ENCODE data around the gene PACSIN1.
"Not testable (repeated sequence)": the region's sequence is repeated elsewhere in the genome, so short reads cannot be mapped to it uniquely, and the experiment has no call there.

PACSIN1 gene

DNA sequence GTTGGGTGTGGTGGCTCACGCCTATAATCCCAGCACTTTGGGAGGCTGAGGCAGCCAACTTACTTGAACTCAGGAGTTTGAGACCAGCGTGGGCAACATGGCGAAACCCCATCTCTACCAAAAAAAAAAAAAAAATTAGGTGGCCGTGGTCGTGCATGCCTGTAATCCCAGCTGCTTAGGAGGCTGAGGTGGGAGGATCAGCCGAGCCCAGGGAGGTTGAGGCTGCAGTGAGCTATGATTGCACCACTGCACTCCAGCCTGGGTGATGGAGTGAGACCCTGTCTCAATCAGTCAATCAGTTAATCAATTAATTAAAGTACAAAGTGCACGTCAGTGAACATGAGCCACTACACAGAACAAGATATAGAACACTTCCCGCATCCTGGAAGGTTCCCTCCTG, 21.0 kb downstream of the PACSIN1 start:
- not testable (repeated sequence) for DNase-seq

DNA sequence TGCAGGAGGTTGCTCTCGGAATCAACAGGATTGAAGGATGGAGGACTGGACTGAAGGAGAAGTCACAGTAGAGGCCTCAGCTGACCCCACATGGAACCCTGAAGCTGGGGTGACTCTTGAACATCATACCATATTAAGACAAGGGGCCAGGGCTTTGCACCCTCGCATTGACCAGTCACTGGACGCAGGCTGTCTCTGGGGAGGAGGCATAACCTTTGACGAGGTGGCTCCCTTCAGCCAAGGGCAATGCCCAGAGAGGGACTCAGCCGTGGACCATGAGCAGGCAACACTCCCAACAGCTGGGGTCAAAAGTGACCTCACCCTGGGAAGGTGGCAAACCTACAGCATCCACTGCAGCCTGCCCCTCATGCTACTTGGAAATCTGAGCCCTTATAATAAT, 21.7 kb downstream of the PACSIN1 start:
- DNase-seq, result no peak

DNA sequence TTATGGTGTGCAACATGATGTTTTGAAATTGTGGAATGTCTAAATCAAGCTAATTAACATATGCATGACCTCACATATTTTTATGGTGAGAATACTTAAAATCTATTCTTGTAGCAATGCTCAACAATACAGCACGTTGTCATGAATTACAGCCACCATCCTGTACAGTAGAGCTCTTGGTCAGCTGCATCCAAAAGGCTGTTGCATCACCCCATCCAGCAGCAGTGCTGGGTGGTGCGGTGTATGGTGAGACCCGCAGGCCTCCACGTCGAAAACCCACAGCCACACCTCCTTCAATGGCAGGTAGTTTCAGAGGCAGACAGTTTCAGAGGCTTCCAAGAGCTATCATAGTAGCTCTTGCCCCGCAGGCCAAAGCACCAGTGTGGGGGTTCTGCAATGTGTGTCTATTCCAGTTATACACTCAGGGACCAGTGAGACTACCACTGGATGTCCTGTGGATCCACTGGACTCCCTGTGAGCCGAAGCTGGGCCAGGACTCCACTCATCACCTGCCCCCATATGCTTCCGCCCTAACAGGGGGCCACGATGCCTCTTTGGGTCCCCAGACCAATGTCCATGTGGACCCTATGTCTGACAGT, 23.4 kb downstream of the PACSIN1 start:
- no peak for DNase-seq

DNA sequence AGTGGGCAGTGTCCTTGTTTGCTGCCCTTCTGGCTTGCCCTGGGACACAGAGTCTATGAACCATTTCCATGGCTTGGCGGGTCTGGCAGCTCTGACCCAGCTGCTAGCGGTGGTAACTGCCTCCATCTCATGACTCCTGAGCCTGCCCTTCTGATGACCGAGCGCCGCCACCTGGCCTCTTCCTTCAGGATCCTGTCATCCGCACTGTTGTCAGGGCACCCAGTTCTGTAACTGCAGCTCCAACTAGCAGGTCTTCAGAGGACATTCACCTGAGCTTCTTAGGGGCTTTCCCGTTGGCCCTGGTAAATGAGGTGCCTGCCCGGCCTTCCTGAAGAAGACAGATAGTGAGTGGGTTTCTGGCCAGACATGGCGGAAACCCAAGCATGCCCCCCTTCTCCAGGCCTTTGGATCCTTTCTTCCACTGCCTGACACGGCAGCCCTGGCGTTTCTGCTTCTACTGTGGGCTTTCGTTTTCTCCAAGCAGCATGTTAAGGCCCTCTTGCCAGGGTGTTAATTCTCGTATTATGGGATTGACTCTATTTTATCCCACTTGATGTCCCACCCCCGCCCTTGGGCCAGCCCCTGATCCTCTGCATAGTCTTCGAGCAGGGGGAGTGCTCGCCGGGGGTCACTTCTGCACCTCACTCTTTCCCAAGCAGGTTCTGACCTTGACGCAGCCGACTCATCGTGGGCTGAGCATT, 24.7 kb downstream of the PACSIN1 start:
- DNase-seq, result peak; percentile 17

DNA sequence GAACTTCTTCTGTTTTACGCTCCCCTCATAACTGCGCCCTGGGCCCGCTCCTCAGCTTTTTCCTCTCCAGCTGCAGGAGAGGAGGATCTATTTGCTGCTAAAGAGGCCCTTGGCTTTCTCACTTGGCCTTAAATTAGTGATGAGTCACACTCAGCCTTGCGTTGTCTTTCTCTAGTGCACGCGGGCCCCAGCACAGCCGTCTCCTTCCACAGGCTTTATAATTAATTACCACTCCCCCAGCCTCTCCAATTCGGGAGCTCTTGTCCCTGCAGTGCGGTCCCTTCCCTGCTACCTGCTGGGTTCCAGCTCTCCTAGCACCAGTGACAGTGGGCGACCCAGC, 25.2 kb downstream of the PACSIN1 start:
- peak; percentile 45 for DNase-seq

DNA sequence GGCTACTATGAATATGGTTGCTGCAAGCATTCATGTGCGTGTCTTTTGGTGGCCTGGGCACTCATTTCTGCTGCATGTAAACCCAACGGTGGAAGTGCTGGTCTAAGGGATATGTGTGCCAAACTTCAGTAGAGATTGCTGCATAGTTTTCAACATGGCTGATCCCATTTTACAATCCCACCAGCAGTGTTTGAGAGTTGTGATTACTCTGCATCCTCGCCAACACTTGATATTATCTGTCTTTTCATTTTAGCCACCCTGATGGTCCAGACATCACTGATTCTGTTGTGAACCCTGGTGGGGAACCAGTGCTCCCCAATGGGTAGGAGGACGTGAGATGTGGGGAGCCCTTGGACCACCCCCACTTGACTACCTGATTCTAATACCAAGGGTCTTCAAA, 27.5 kb downstream of the PACSIN1 start:
- no peak for DNase-seq

DNA sequence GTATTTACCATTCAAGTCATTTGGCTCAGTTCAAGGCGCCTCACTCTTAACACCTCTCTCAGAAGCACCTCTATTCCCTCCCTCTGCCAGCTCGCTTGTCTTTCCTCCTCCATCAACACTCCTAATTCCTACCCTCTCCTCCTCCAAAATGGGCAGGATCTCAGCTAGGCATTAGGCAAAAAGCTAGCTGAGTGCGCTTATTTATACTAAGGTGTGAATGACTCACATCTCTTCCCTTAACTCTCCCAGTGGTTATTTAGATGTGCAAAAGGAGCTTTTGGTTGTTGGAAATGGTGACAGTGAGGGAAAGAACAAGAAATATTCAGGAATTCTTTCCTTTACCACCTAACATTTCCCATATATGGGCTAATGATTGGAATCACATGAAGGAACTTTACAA, 29.1 kb downstream of the PACSIN1 start:
- no peak for DNase-seq

DNA sequence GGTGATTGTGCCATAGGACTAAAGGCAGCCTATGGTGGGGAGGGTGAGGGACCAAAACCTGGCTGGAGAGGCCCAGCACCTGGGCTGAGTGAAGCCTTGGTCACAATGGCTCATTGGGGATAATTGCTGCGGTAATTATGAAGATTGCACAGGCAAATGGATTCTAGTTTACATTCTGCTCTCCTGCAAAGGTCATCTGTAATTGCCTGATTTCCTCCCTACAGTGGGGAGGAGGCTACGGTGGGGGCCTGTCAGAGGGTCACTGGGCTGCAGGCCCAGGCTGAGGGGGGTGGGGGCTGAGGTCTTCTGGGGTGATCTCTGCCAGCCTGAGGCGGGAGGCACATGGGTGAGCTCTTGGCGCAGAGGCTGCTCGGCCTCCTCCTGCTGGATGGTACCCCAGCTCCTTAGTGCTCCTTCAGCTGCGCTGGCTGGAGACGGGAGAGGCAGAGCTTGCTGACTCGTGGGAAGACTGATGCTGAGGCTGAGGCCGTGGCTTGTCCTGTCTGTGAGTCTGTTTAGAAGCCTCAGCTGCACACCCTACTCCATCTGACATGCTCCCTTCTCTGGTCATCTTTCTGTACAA, 30.3 kb downstream of the PACSIN1 start:
- DNase-seq, result no peak

DNA sequence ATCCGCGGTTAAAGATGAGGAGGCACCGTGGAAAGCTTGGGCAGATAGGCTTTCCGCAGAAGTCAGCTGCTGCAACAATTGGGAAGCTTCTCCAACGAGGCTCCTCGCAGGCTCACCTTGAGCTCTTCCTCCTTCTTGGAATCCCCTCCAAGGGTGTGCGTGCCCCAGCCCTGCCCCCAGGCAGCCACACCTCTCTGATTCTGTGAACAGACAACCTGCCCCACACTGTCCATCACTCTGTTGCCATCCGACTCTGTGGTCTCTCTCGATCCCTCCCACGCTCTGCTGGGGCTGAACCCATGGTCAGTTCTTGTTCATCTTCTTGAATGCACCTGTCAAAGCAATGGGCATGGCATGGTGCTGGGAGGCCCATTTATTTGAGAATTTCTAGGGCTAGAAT, 31.5 kb downstream of the PACSIN1 start:
- no peak for DNase-seq

DNA sequence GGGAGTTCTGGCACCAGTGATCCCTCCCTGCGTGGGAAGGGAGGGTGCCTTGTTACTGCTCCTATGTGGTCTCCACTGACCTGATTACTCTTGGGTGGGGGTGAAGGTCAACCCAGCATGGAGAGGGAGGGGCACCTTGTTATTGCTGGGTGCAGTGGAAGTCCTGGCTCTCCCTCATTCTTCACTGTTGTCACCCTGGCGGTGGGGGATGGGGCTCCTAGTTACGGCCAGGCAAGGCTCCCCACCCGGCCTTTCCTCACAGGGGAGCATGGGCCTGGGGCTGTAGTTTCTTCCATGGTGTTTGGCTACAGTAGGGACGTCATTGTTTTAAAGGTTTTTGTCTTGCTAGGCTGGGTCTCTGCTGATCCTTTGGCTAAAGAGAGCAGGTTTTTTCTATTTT, 40.8 kb downstream of the PACSIN1 start:
- no peak for DNase-seq

DNA sequence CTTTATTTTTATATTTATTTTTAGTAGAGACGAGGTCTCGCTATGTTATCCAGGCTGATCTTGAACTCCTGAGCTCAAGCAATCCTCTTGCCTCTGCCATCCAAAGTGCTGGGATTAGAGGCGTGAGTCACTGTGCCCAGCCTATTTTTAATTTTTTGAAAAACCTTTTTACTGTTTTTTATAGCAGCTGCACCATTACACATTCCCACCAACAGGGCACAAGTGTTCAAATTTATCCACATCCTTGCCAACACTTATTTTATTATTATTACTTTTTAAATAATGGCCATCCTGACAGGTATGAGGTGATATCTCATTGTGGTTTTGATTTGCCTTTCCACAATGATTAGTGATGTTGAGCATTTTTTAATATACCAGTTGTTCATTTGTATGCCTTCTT, 42.5 kb downstream of the PACSIN1 start:
- DNase-seq, result no peak

DNA sequence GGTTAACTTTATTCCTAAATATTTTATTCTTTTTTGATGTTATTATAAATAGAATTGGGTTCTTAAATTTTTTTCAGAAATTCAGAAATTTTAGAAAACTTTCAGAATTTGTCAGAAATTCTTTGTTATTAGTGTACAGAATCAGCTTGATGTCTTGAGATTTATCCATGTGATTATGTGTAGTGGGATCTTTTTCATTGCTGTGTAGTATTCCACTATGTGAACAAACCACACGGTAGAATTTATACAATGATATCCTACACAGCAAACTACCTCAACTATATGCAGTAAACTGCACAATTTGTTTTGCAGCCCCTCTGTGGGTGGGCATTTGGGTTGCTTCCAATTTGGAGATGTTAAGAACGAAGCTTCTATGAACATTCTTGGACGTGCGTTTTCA, 43.9 kb downstream of the PACSIN1 start:
- no peak for DNase-seq

DNA sequence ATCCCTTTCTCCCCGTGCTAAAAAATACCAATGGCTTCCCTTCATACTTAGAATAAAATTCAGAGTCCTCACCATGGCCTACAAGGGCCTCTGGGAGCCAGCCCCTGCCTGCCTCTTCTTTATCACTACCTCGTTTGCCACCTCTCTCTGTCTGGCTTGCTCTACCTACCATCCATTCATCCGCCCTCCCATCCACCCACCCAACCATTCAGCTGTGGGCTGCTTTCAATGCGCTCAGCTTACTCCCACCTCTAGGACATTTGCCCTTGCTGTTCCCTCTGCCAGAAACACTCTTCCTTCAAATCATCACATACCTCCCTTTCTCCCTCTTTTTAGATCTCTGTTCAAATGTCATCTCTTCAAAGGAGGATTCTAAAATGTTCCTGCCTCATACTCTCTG, 44.4 kb downstream of the PACSIN1 start:
- no peak for DNase-seq

DNA sequence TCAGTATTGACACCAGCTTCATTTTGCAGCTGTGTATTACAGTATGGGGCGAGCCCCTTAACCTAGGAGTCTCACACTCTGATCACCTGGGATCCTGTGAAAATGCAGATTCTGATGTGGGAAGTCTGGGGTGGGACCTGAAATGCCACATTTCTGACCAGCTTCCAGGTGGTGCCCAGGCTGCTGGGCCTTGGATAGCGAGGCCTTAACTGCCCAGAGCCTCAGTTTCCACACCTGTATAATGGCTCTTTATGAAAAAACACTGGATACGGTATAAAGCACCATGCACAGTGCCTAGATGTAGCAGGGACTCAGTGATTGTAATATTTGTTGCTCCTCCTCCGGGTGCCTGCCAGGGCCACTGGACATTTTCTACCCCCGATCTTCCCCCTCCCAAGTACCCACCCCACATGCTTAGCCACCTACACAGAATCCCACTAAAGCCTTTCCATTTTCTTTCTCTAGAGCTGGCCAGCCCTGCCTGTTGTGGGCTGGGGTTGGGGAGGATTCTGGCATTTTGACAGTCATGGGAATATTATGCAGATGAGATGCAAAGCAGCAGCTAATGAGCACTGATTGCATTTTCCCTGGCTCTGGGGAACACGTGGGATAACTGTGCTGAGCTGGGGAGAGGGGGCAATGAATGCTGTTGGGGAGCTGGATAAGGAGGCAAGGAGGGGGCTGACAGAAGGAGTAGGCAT, 45.5 kb downstream of the PACSIN1 start:
- DNase-seq, result no peak

DNA sequence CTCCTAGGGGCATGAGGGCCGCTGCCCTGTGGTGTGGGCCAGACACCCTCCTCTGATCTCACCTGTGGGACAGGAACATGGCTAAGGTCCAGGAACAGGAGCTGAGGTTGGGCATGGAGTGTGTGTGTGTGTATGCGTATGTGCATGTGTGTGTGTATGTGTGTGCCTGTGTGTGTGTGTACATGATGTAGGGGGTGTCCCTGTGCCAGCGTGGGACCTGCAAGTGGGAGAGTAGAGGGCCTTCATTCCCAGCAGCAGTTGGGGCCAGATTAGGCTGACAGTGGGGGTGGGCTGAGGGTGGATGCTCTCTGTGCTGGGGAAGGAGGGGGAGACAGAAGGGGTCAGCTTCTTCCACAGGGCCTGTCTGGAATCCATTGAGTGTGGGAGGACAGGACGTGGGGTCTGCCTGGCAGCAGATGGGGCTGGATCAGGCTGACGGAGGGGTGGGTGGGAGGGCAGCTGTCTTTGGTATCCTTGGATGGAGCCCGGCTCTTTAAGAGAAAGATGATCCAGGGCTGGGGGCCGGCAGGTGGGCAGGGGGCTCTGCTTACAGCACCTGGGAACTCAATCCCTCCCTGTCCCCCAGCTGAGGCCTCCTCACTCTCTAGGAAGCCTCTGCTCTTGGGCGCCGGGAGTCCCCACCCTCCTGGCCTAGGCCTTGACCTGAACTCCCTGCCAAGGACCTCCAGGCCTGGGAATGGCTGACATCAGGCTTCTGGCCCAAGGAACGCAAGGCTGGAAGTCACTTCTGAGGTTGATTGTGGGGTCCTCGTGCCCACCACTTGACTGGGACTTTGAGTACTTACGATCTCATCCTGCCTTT, 46.2 kb downstream of the PACSIN1 start:
- no peak for DNase-seq

DNA sequence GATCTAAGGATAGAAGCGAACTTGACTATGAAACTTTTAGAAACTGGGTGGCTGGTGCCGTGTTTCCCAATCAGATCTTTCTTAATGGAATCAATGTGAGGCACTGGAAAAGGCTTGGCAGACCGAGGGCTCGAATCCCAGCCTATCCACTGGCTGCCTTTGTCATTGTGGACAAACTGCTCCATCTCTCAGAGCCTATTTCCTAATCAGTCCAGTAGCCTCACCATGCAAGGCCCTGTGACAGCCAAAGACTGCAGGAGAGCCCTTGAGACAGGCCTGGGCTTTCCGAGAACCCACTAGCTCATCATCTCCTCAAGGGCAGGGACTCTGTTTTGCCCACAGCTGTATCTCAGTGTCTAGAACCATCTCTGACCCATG, 46.9 kb downstream of the PACSIN1 start:
- no peak for DNase-seq

DNA sequence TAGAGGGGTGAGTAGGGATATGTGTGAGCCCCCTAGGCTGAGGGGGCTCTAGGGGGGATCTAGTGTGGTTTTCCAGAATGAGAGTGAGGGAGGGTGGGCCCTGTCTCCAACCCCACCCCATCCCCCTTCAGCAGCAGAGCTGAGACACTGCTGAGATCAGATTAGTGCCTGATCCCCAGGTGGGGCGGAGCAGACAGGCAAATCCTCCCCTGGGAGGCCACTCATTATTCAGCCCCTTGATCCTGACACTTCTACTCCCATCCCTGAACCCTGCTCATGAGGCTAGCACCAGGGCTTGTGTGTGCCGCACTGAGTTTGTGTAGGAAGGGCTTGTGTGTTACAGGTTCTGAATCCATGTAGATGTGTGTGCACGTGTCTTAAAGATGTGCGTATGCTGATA, 47.8 kb downstream of the PACSIN1 start:
- DNase-seq, result no peak

DNA sequence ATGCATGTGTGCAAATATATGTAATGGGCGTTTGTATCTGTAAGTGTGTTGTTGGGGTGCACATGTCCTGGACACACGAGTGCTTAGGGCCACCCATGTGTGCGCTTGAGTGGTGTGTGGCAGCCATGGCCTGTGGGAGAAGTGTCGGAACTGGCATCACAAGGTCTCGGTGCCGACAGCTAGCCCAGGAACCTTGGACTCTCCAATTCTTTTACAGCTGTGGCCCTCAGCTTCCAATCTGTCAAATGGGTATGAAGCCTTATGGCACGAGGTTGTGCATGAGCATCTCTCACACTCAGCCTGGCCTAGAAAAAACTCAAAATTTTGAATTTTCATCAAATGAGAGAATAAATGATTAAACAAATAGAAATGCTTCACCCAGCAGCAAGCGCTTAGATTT, 48.2 kb downstream of the PACSIN1 start:
- no peak for DNase-seq

DNA sequence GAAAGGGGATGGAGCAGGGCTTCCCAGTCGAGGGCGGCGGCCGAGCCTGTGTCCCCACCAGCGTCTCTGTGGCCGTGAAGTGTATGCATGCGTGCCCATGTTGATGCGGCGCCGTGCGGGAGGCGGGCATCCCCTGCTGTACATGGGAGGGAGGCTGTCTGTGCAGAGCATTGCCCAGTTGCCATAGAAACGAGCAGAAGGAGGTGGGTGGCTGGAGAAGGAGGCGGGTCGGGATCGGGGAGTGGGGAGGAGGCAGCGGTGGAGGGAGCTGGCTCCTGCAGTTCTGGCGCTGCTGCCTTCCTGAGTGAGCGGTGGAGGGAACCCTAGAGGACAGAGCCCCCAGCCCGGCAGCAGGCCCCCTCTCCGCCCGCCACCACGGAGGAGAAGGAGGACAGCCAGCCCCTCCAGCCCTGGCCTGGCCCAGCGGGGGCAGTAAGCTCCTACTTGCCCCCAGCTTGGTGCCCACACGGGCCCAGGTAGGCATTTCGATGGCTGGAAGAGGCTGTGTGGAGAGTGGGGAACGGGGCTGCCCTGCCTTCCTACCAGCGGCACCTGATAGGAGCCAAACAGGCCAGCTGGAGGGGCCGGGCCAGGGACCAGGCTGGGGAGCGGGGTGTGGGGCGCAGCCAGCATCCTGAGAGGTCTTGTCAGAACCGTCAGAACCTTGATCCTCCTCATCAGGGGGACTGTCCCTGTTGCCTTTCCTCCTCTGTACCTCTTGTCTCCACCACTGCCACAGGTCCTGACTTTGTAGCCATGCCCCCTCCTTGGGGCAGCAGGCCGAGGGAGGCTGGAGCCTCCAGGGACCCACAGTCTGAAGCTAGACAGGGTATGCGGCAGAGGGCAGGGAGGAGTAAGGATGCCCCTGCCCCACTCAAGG, 49.0 kb downstream of the PACSIN1 start:
- DNase-seq, result no peak

DNA sequence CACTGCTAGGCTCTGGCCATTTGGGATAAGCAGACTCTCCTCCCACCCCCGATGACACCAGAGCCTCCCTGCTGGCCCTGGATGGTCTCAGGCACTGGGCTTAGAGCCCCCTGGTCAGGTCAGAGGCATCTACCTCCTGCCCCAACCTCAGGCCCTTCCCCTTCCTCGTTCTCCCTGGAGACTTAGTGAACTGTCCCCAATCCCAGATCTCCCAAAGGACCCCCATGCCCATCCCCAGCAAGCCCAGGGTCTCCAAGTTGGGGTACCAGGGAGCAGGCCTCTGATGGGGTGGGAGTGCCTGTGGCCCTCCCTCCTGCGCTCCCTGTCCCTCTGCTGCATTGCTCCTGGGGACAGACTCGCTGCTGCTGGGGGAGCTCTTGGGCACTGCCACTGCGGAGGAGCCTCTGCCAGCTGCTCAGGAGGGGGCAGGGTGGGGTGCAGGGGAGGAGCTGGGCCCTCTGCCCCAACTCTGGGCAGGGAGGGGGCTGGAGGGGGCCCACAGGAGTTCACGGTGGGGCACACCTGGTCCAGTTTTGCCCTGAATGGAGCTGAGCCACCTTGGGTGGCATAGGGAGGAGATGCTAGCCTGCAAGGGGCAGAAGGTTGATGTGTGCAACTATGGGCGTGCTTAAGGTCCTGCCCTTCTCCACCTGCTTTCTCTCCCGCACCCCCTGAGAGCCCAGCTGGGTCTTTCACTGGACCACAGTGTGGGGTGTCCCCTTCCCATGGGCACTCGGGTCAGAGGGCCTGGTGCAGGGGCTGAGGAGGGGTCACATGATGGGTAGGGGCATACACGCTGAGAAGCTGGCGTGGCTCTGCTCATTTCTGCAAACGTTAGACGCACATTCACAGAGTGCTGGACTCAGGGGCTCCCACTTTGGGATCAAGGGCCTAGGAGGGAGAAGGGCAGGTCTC, 49.9 kb downstream of the PACSIN1 start:
- DNase-seq, result no peak
